Adrenal gland (tissue), 5 donors: Measurements from ENCODE around the gene KRTAP10-3.

Source experiments
- CTCF ChIP-seq, 6 experiments: fragments of 450-650 bp in 4 of 6; fragments of 200-600 bp in 2 of 6; sonication (generic) in 1 of 6; IDR thresholded peaks; 1 replicate in 5 of 6; 2 replicates in 1 of 6; pipeline versions ENCODE4 v1.5.1 to v1.8.0; 2016 to 2021; ENCODE audit warnings: antibody characterized with exemption in 6 of 6, mild to moderate bottlenecking in 2 of 6, moderate library complexity in 1 of 6
- POLR2A ChIP-seq, 2 donors: fragments of 450-650 bp; IDR thresholded peaks; one replicate each; pipeline ENCODE4 v1.6.1; 2017; ENCODE audit warnings: antibody characterized with exemption in 2 of 2, mild to moderate bottlenecking in 2 of 2, moderate library complexity in 1 of 2
- donor health status: DM: no; HTN: no; CAD: no.

- TF ChIP-seq CTCF (IDR thresholded peaks at IDR 0.05) (no peak), POLR2A (IDR thresholded peaks at IDR 0.05) (no peak)
These were observed 14.5 kb upstream of the KRTAP10-3 start for GRCh38 chr21:44572959-44573583.
